Ramos (cell line): ENCODE results near the gene FAAH.

Source experiments
- in situ Hi-C: fragments of 300-500 bp; cut with MboI; formaldehyde crosslinking; loops from one replicate; pipeline ENCODE4 v1.14.3; 2022; ENCODE audit warnings: low sequenced_read_pairs; ENCODE audit not compliant: unreplicated experiment

FAAH gene

GRCh38 chr1:46418976-46419375 lies 24.9 kb downstream of the FAAH start:
- in situ Hi-C loops = no loop called here

- in situ Hi-C loops = no loop called here
Measured at GRCh38 chr1:46420533-46420915, 26.4 kb downstream of the FAAH start.

- in situ Hi-C loops = no loop called here
Measured at GRCh38 chr1:46421739-46422138, 27.6 kb downstream of the FAAH start.

- in situ Hi-C loops = no loop called here
Measured at GRCh38 chr1:46422261-46422871, 28.2 kb downstream of the FAAH start.

- in situ Hi-C loops = no loop called here
Measured at GRCh38 chr1:46423574-46424240, 29.6 kb downstream of the FAAH start.

- in situ Hi-C loops = no loop called here
Measured at GRCh38 chr1:46424730-46425129, 30.6 kb downstream of the FAAH start.

- in situ Hi-C loops = no loop called here
Measured at GRCh38 chr1:46425726-46426125, 31.6 kb downstream of the FAAH start.

GRCh38 chr1:46427541-46427940 lies 33.4 kb downstream of the FAAH start:
- in situ Hi-C loops = no loop called here

- in situ Hi-C loops = no loop called here
Measured at GRCh38 chr1:46429436-46429835, 35.3 kb downstream of the FAAH start.

GRCh38 chr1:46431695-46432094 lies 37.6 kb downstream of the FAAH start:
- in situ Hi-C loops = no loop called here

- in situ Hi-C loops = no loop called here
Measured at GRCh38 chr1:46432781-46433327, 38.7 kb downstream of the FAAH start.

GRCh38 chr1:46434358-46434757 lies 40.2 kb downstream of the FAAH start:
- in situ Hi-C loops = no loop called here

GRCh38 chr1:46436844-46437243 lies 42.7 kb downstream of the FAAH start:
- in situ Hi-C loops = no loop called here

- in situ Hi-C loops = no loop called here
Measured at GRCh38 chr1:46437723-46438122, 43.6 kb downstream of the FAAH start.

GRCh38 chr1:46438346-46438745 lies 44.2 kb downstream of the FAAH start:
- in situ Hi-C loops = no loop called here

GRCh38 chr1:46440478-46440877 lies 46.4 kb downstream of the FAAH start:
- in situ Hi-C loops = no loop called here

GRCh38 chr1:46442317-46443161 lies 48.4 kb downstream of the FAAH start:
- in situ Hi-C loops = no loop called here

GRCh38 chr1:46444466-46444865 lies 50.3 kb downstream of the FAAH start:
- in situ Hi-C loops = no loop called here

- in situ Hi-C loops = loop anchor here (5.0 kb wide), 1 partner anchor 81 kb away; no protein-coding TSS in a partner anchor
Measured at GRCh38 chr1:46445773-46446256, 51.7 kb downstream of the FAAH start.

GRCh38 chr1:46446646-46447498 lies 52.8 kb downstream of the FAAH start:
- in situ Hi-C loops = loop anchor here (5.0 kb wide), 1 partner anchor 80 kb away; no protein-coding TSS in a partner anchor
